Liver (tissue), 3 donors: Measurements from ENCODE around the gene CHD9NB.

Source experiments
- HNF4G ChIP-seq: IDR thresholded peaks from 2 replicates; pipeline ENCODE4 v1.6.1; 2016; ENCODE audit warnings: antibody characterized with exemption
- JUND ChIP-seq, 2 donors: IDR thresholded peaks; 2 replicates each; pipeline ENCODE4 v1.6.1; 2016; ENCODE audit warnings: antibody characterized with exemption in 2 of 2
- SP1 ChIP-seq: IDR thresholded peaks from 2 replicates; pipeline ENCODE4 v1.6.1; 2018; ENCODE audit warnings: antibody characterized with exemption, mild to moderate bottlenecking
- YY1 ChIP-seq: IDR thresholded peaks from 2 replicates; pipeline ENCODE4 v1.6.1; 2016; ENCODE audit warnings: antibody characterized with exemption, mild to moderate bottlenecking
- TF ChIP-seq, protein P1 (sequence below): fragments of 150-350 bp; IDR thresholded peaks from 2 replicates; pipeline ENCODE4 v1.5.1; 2017; ENCODE audit warnings: improper control_type of control experiment, low read depth, low read length; ENCODE audit not compliant: missing input control
- donor health status: healthy.
- donor health status: healthy.

GRCh38 chr16:53078765-53079485 lies 26.2 kb upstream of the CHD9NB start:
- TF ChIP-seq, protein P1, sequence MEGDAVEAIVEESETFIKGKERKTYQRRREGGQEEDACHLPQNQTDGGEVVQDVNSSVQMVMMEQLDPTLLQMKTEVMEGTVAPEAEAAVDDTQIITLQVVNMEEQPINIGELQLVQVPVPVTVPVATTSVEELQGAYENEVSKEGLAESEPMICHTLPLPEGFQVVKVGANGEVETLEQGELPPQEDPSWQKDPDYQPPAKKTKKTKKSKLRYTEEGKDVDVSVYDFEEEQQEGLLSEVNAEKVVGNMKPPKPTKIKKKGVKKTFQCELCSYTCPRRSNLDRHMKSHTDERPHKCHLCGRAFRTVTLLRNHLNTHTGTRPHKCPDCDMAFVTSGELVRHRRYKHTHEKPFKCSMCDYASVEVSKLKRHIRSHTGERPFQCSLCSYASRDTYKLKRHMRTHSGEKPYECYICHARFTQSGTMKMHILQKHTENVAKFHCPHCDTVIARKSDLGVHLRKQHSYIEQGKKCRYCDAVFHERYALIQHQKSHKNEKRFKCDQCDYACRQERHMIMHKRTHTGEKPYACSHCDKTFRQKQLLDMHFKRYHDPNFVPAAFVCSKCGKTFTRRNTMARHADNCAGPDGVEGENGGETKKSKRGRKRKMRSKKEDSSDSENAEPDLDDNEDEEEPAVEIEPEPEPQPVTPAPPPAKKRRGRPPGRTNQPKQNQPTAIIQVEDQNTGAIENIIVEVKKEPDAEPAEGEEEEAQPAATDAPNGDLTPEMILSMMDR = no peak
- TF ChIP-seq SP1 (no peak), JUND (IDR thresholded peaks at IDR 0.05) (no peak), HNF4G (no peak), YY1 (no peak)
